ENCODE data around the gene TUBG2.
A peak's percentile ranks its signal among the peaks of the same experiment; 100 is the strongest.

TUBG2 gene

GRCh38 chr17:42647778-42648177 lies 11.3 kb upstream of the TUBG2 start:
- H3K23ac ChIP-seq (ENCODE audit: low read length in 2 of 2) = no peak overlapping the region
- no peaks in the 10 kb centered on the region for H3K9me3 ChIP-seq (ENCODE audit: control insufficient read depth, low read length)
- H3K4me1 ChIP-seq (ENCODE audit: control insufficient read depth, insufficient read depth, low read depth, low read length) = no peaks in the 10 kb centered on the region
- no peak overlapping the region for H4K8ac ChIP-seq (ENCODE audit: low read length)
- no peak overlapping the region for H3K27ac ChIP-seq (ENCODE audit: low read length, poor library complexity, severe bottlenecking)
- no peak overlapping the region for H3K4me2 ChIP-seq (ENCODE audit: low read length, poor library complexity, severe bottlenecking)
- H3K14ac ChIP-seq (ENCODE audit: low read length in 2 of 2) = no peak overlapping the region
- H2AK5ac ChIP-seq (ENCODE audit: low read length, severe bottlenecking) = no peak overlapping the region
- no peaks in the 10 kb centered on the region for H3K27me3 ChIP-seq (ENCODE audit: control insufficient read depth in 1 of 2, insufficient read depth in 1 of 2, low read length in 2 of 2)
- no peaks in the 10 kb centered on the region for H3K36me3 ChIP-seq (ENCODE audit: control insufficient read depth in 1 of 2, insufficient read depth in 2 of 2, low read depth in 1 of 2, low read length in 2 of 2)
- no peak overlapping the region for H3K4ac ChIP-seq (ENCODE audit: low read depth in 1 of 2, low read length in 2 of 2)
- no peak overlapping the region for H3K18ac ChIP-seq (ENCODE audit: low read depth in 1 of 2, low read length in 2 of 2)
- no peak overlapping the region for H2AFZ ChIP-seq (ENCODE audit: low read depth, low read length)
- H4K91ac ChIP-seq (ENCODE audit: low read length) = no peak overlapping the region
- H2BK5ac ChIP-seq (ENCODE audit: low read depth, low read length, poor library complexity, severe bottlenecking) = peak overlapping the region; percentile 14
- H3K9ac ChIP-seq (ENCODE audit: low read length) = no peak overlapping the region
- no peaks in the 10 kb centered on the region for H3K79me1 ChIP-seq (replicated peaks; ENCODE audit: low read length, poor library complexity, severe bottlenecking)
- H2BK120ac ChIP-seq (ENCODE audit: low read depth, low read length) = no peak overlapping the region
- no peak overlapping the region for H2BK15ac ChIP-seq (ENCODE audit: low read depth, poor library complexity, severe bottlenecking)
- 89% methylated on average over 5 of the region's 5 CpGs for WGBS
- no peak overlapping the region for H2BK12ac ChIP-seq (ENCODE audit: low read length in 2 of 2)
- no peak overlapping the region for H3K4me3 ChIP-seq (ENCODE audit: insufficient read depth in 1 of 2, low read depth in 1 of 2, low read length in 2 of 2)
- DNase-seq = no peak

DNA sequence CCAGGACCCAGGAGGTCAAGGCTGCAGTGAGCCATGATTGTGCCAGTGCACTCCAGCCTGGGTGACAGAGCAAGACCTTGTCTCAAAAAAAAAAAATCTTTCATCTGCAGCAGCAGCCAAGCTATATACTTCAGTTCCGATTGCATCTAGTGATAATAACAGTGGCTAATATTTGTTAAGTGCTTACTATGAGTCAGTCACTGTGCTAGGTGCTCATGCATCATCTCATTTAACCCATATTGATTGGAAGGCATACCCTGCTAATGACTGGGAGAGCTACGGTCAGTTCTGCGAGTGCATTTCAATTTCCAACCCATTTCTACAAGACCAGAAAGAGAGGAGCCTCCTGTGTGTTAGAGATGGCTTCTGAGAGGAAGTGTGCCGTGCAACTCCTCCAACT lies 7.7 kb upstream of the TUBG2 start:
- Histone ChIP-seq H4K8ac (ENCODE audit: low read length) (no peak overlapping the region), H2BK5ac (ENCODE audit: low read depth, low read length, poor library complexity, severe bottlenecking) (no peak overlapping the region), H3K4me1 (ENCODE audit: control insufficient read depth, insufficient read depth, low read depth, low read length) (peaks cover 6% of the 10 kb centered on the region), H3K4me2 (ENCODE audit: low read length, poor library complexity, severe bottlenecking) (no peak overlapping the region), H2BK12ac (ENCODE audit: low read length in 2 of 2) (no peak overlapping the region), H3K4ac (ENCODE audit: low read depth in 1 of 2, low read length in 2 of 2) (no peak overlapping the region), H2BK120ac (ENCODE audit: low read depth, low read length) (no peak overlapping the region), H3K18ac (ENCODE audit: low read depth in 1 of 2, low read length in 2 of 2) (no peak overlapping the region), H3K36me3 (ENCODE audit: control insufficient read depth in 1 of 2, insufficient read depth in 2 of 2, low read depth in 1 of 2, low read length in 2 of 2) (no peaks in the 10 kb centered on the region), H2BK15ac (ENCODE audit: low read depth, poor library complexity, severe bottlenecking) (no peak overlapping the region), H4K91ac (ENCODE audit: low read length) (no peak overlapping the region), H3K9me3 (ENCODE audit: control insufficient read depth, low read length) (no peaks in the 10 kb centered on the region), H3K23ac (ENCODE audit: low read length in 2 of 2) (no peak overlapping the region), H3K27me3 (ENCODE audit: control insufficient read depth in 1 of 2, insufficient read depth in 1 of 2, low read length in 2 of 2) (no peaks in the 10 kb centered on the region), H2AK5ac (ENCODE audit: low read length, severe bottlenecking) (no peak overlapping the region), H3K9ac (ENCODE audit: low read length) (no peak overlapping the region), H3K27ac (ENCODE audit: low read length, poor library complexity, severe bottlenecking) (no peak overlapping the region), H3K4me3 (ENCODE audit: insufficient read depth in 1 of 2, low read depth in 1 of 2, low read length in 2 of 2) (no peak overlapping the region), H2AFZ (ENCODE audit: low read depth, low read length) (no peak overlapping the region), H3K14ac (ENCODE audit: low read length in 2 of 2) (no peak overlapping the region), H3K79me1 (replicated peaks; ENCODE audit: low read length, poor library complexity, severe bottlenecking) (no peaks in the 10 kb centered on the region)
- DNase-seq = peak; percentile 34
- WGBS = 93% methylated on average over 2 of the region's 4 CpGs

- H3K27me3 ChIP-seq (ENCODE audit: control insufficient read depth in 1 of 2, insufficient read depth in 1 of 2, low read length in 2 of 2) = no peaks in the 10 kb centered on the region
- H2BK5ac ChIP-seq (ENCODE audit: low read depth, low read length, poor library complexity, severe bottlenecking) = no peak overlapping the region
- H3K36me3 ChIP-seq (ENCODE audit: control insufficient read depth in 1 of 2, insufficient read depth in 2 of 2, low read depth in 1 of 2, low read length in 2 of 2) = no peaks in the 10 kb centered on the region
- H3K9ac ChIP-seq (ENCODE audit: low read length) = peak overlapping the region; percentile 89
- H4K8ac ChIP-seq (ENCODE audit: low read length) = peak overlapping the region; percentile 70
- no peak overlapping the region for H3K14ac ChIP-seq (ENCODE audit: low read length in 2 of 2)
- H3K4ac ChIP-seq (ENCODE audit: low read depth in 1 of 2, low read length in 2 of 2) = peak overlapping the region in 1 of 2 experiments; percentile 32
- H2AFZ ChIP-seq (ENCODE audit: low read depth, low read length) = peak overlapping the region; percentile 7
- DNase-seq = peak; percentile 75
- H3K79me1 ChIP-seq (replicated peaks; ENCODE audit: low read length, poor library complexity, severe bottlenecking) = peaks cover 2% of the 10 kb centered on the region
- peak overlapping the region in 1 of 2 experiments; percentile 7 for H2BK12ac ChIP-seq (ENCODE audit: low read length in 2 of 2)
- 33% methylated on average over 35 of the region's 42 CpGs for WGBS
- peak overlapping the region; percentile 77 for H3K4me2 ChIP-seq (ENCODE audit: low read length, poor library complexity, severe bottlenecking)
- peak overlapping the region; percentile 42 to 77 for H3K4me3 ChIP-seq (ENCODE audit: insufficient read depth in 1 of 2, low read depth in 1 of 2, low read length in 2 of 2)
- H4K91ac ChIP-seq (ENCODE audit: low read length) = no peak overlapping the region
- no peak overlapping the region for H2BK15ac ChIP-seq (ENCODE audit: low read depth, poor library complexity, severe bottlenecking)
- no peak overlapping the region for H3K27ac ChIP-seq (ENCODE audit: low read length, poor library complexity, severe bottlenecking)
- no peaks in the 10 kb centered on the region for H3K9me3 ChIP-seq (ENCODE audit: control insufficient read depth, low read length)
- H3K23ac ChIP-seq (ENCODE audit: low read length in 2 of 2) = no peak overlapping the region
- H2AK5ac ChIP-seq (ENCODE audit: low read length, severe bottlenecking) = no peak overlapping the region
- no peak overlapping the region for H2BK120ac ChIP-seq (ENCODE audit: low read depth, low read length)
- peaks cover 6% of the 10 kb centered on the region for H3K4me1 ChIP-seq (ENCODE audit: control insufficient read depth, insufficient read depth, low read depth, low read length)
- peak overlapping the region in 1 of 2 experiments; percentile 60 for H3K18ac ChIP-seq (ENCODE audit: low read depth in 1 of 2, low read length in 2 of 2)
Measured at GRCh38 chr17:42653179-42654124, 5.6 kb upstream of the TUBG2 start.

- Histone ChIP-seq H3K4me3 (ENCODE audit: insufficient read depth in 1 of 2, low read depth in 1 of 2, low read length in 2 of 2) (no peak overlapping the region), H3K27me3 (ENCODE audit: control insufficient read depth in 1 of 2, insufficient read depth in 1 of 2, low read length in 2 of 2) (no peaks in the 10 kb centered on the region), H3K23ac (ENCODE audit: low read length in 2 of 2) (no peak overlapping the region), H3K79me1 (replicated peaks; ENCODE audit: low read length, poor library complexity, severe bottlenecking) (peaks cover 3% of the 10 kb centered on the region), H3K14ac (ENCODE audit: low read length in 2 of 2) (no peak overlapping the region), H4K8ac (ENCODE audit: low read length) (no peak overlapping the region), H3K27ac (ENCODE audit: low read length, poor library complexity, severe bottlenecking) (no peak overlapping the region), H2BK15ac (ENCODE audit: low read depth, poor library complexity, severe bottlenecking) (no peak overlapping the region), H2BK120ac (ENCODE audit: low read depth, low read length) (peak overlapping the region; percentile 75), H2BK12ac (ENCODE audit: low read length in 2 of 2) (peak overlapping the region in 1 of 2 experiments; percentile 6), H3K36me3 (ENCODE audit: control insufficient read depth in 1 of 2, insufficient read depth in 2 of 2, low read depth in 1 of 2, low read length in 2 of 2) (no peaks in the 10 kb centered on the region), H3K4me1 (ENCODE audit: control insufficient read depth, insufficient read depth, low read depth, low read length) (peaks cover 9% of the 10 kb centered on the region), H4K91ac (ENCODE audit: low read length) (no peak overlapping the region), H2AFZ (ENCODE audit: low read depth, low read length) (no peak overlapping the region), H2AK5ac (ENCODE audit: low read length, severe bottlenecking) (no peak overlapping the region), H3K18ac (ENCODE audit: low read depth in 1 of 2, low read length in 2 of 2) (peak overlapping the region in 1 of 2 experiments; percentile 59), H2BK5ac (ENCODE audit: low read depth, low read length, poor library complexity, severe bottlenecking) (no peak overlapping the region), H3K4ac (ENCODE audit: low read depth in 1 of 2, low read length in 2 of 2) (no peak overlapping the region), H3K4me2 (ENCODE audit: low read length, poor library complexity, severe bottlenecking) (no peak overlapping the region), H3K9ac (ENCODE audit: low read length) (no peak overlapping the region), H3K9me3 (ENCODE audit: control insufficient read depth, low read length) (no peaks in the 10 kb centered on the region)
- DNase-seq = peak; percentile 96
- WGBS = 3% methylated on average over 2 of the region's 2 CpGs
Measured at GRCh38 chr17:42655528-42655927, 3.6 kb upstream of the TUBG2 start.
